ENCODE results near the gene RFX2. TPM values are rescaled to one million over a fixed set of nuclear protein-coding genes. Genes with fewer than 3 reads are reported as not detected.

RFX2 gene
- total RNA-seq, 1 donor from 2014 or later = 3.2 TPM

DNA sequence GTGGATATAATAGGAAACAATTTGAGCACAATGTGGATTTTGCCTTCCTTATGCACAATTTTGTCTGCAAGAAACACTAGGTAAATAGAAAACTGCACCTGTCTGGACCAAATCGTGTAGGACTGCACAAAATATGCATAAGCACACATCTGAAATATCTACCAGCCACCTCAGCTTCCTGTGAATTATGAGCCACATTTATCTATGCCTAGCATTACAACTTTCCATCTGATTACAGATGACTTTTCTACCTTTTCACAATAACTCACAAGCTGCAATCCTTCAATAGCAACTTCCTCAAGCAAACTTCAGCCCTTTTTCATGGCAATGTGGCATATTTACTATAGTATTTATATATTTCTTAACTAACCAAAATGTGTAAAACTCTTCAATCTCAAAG lies 5.7 kb upstream of the RFX2 start:
- H2AFZ ChIP-seq (ENCODE audit: low read depth, low read length) = no peak overlapping the region
- H3K4me3 ChIP-seq (ENCODE audit: insufficient read depth, low read depth, low read length) = no peak overlapping the region
- H3K27me3 ChIP-seq (ENCODE audit: insufficient read depth, low read length) = no peaks in the 10 kb centered on the region
- H3K4me1 ChIP-seq (ENCODE audit: insufficient read depth, low read length) = peaks cover 2% of the 10 kb centered on the region
- no peak overlapping the region for H3K9ac ChIP-seq (ENCODE audit: low read length)
- no peaks in the 10 kb centered on the region for H4K20me1 ChIP-seq (ENCODE audit: insufficient read depth, low read length)
- H3K27ac Mint-ChIP-seq (ENCODE audit: unreplicated experiment) = no peak overlapping the region
- TF ChIP-seq EZH2 (IDR thresholded peaks at IDR 0.05; ENCODE audit: insufficient read depth, low read length) (no peak), CTCF (IDR thresholded peaks at IDR 0.05; ENCODE audit: insufficient read depth, low read depth, low read length) (no peak)
- no peak overlapping the region for H3K4me2 ChIP-seq (ENCODE audit: low read length)
- peaks cover 3% of the 10 kb centered on the region for H3K9me3 Mint-ChIP-seq (ENCODE audit: unreplicated experiment)
- no peak overlapping the region for H3K4me3 Mint-ChIP-seq (ENCODE audit: unreplicated experiment)
- no peaks in the 10 kb centered on the region for H3K4me1 Mint-ChIP-seq (ENCODE audit: low read depth, unreplicated experiment)
- no peaks in the 10 kb centered on the region for H3K79me2 ChIP-seq (ENCODE audit: insufficient read depth, low read length)
- no peaks in the 10 kb centered on the region for H3K9me3 ChIP-seq (ENCODE audit: insufficient read depth, low read depth, low read length)
- H3K27ac ChIP-seq (ENCODE audit: low read depth, low read length) = no peak overlapping the region
- peaks cover 20% of the 10 kb centered on the region for H3K27me3 Mint-ChIP-seq (ENCODE audit: low read depth, unreplicated experiment)
- no peaks in the 10 kb centered on the region for H3K36me3 ChIP-seq (ENCODE audit: insufficient read depth, low read length)
- FAIRE-seq (no peak), DNase-seq (ENCODE audit: low read depth) (no peak)
- no peaks in the 10 kb centered on the region for H3K36me3 Mint-ChIP-seq (ENCODE audit: low read depth, unreplicated experiment)

DNA sequence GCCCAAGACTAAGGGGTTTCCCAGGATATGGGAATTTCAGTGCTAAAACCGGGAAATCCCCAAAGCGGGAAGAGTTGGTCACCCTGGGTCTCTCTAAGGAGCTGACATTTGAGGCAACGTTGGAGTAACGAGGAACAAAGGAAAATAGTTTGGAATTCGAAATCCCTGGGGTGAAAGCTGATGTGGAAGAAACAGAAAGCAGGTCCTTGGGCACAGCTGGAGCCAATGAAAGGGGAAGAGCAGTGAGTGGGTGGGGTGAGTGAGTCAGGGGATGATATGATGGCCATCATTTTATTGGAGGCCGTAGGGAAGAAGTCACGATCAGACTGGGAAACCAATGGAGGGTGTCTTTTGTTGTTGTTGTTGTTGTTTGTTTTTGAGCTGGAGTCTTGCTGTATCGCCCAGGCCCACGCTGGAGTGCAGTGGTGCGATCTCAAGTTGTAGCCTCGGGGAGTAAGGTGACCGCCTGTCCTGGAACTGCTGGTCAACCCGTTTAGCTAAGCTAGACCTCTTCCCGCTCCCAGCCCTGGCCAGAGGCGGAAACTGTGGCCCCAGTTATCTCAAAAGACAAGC lies 3.4 kb upstream of the RFX2 start:
- Histone ChIP-seq H3K27me3 (ENCODE audit: insufficient read depth, low read length) (no peaks in the 10 kb centered on the region), H3K4me3 (ENCODE audit: insufficient read depth, low read depth, low read length) (no peak overlapping the region), H3K27ac (ENCODE audit: low read depth, low read length) (no peak overlapping the region), H3K79me2 (ENCODE audit: insufficient read depth, low read length) (no peaks in the 10 kb centered on the region), H3K4me1 (ENCODE audit: insufficient read depth, low read length) (peaks cover 14% of the 10 kb centered on the region), H2AFZ (ENCODE audit: low read depth, low read length) (no peak overlapping the region), H3K36me3 (ENCODE audit: insufficient read depth, low read length) (no peaks in the 10 kb centered on the region), H4K20me1 (ENCODE audit: insufficient read depth, low read length) (no peaks in the 10 kb centered on the region), H3K9ac (ENCODE audit: low read length) (no peak overlapping the region), H3K9me3 (ENCODE audit: insufficient read depth, low read depth, low read length) (no peaks in the 10 kb centered on the region), H3K4me2 (ENCODE audit: low read length) (no peak overlapping the region)
- TF ChIP-seq CTCF (IDR thresholded peaks at IDR 0.05; ENCODE audit: insufficient read depth, low read depth, low read length) = no peak
- TF ChIP-seq EZH2 (IDR thresholded peaks at IDR 0.05; ENCODE audit: insufficient read depth, low read length) = no peak
- H3K36me3 Mint-ChIP-seq (ENCODE audit: low read depth, unreplicated experiment) = no peaks in the 10 kb centered on the region
- DNase-seq (ENCODE audit: low read depth) (no peak), FAIRE-seq (no peak)
- H3K4me1 Mint-ChIP-seq (ENCODE audit: low read depth, unreplicated experiment) = peaks cover 10% of the 10 kb centered on the region
- no peaks in the 10 kb centered on the region for H3K9me3 Mint-ChIP-seq (ENCODE audit: unreplicated experiment)
- H3K4me3 Mint-ChIP-seq (ENCODE audit: unreplicated experiment) = no peak overlapping the region
- H3K27ac Mint-ChIP-seq (ENCODE audit: unreplicated experiment) = no peak overlapping the region
- peaks cover 21% of the 10 kb centered on the region for H3K27me3 Mint-ChIP-seq (ENCODE audit: low read depth, unreplicated experiment)

- Mint-ChIP-seq H3K4me3 (ENCODE audit: unreplicated experiment) (peak overlapping the region; percentile 90), H3K27me3 (ENCODE audit: low read depth, unreplicated experiment) (peaks cover 8% of the 10 kb centered on the region), H3K4me1 (ENCODE audit: low read depth, unreplicated experiment) (peaks cover 16% of the 10 kb centered on the region), H3K36me3 (ENCODE audit: low read depth, unreplicated experiment) (no peaks in the 10 kb centered on the region), H3K9me3 (ENCODE audit: unreplicated experiment) (no peaks in the 10 kb centered on the region), H3K27ac (ENCODE audit: unreplicated experiment) (no peak overlapping the region)
- Histone ChIP-seq H4K20me1 (ENCODE audit: insufficient read depth, low read length) (no peaks in the 10 kb centered on the region), H3K27me3 (ENCODE audit: insufficient read depth, low read length) (no peaks in the 10 kb centered on the region), H3K4me3 (ENCODE audit: insufficient read depth, low read depth, low read length) (peak overlapping the region; percentile 67), H3K36me3 (ENCODE audit: insufficient read depth, low read length) (no peaks in the 10 kb centered on the region), H3K9ac (ENCODE audit: low read length) (peak overlapping the region; percentile 83), H3K27ac (ENCODE audit: low read depth, low read length) (no peak overlapping the region), H3K9me3 (ENCODE audit: insufficient read depth, low read depth, low read length) (no peaks in the 10 kb centered on the region), H3K79me2 (ENCODE audit: insufficient read depth, low read length) (peaks cover 6% of the 10 kb centered on the region), H2AFZ (ENCODE audit: low read depth, low read length) (no peak overlapping the region), H3K4me1 (ENCODE audit: insufficient read depth, low read length) (peaks cover 14% of the 10 kb centered on the region), H3K4me2 (ENCODE audit: low read length) (peak overlapping the region; percentile 95)
- DNase-seq (ENCODE audit: low read depth) (no peak), FAIRE-seq (no peak)
- TF ChIP-seq EZH2 (IDR thresholded peaks at IDR 0.05; ENCODE audit: insufficient read depth, low read length) = no peak
- TF ChIP-seq CTCF (IDR thresholded peaks at IDR 0.05; ENCODE audit: insufficient read depth, low read depth, low read length) = no peak
These were observed 353 bp downstream of the RFX2 start for GRCh38 chr19:6109947-6110346.
